Skeletal muscle tissue (tissue), 4 donors: ENCODE data around the gene SDK1. TPM values are rescaled to one million over a fixed set of nuclear protein-coding genes. Genes with fewer than 3 reads are reported as not detected.

Source experiments
- H3K27ac ChIP-seq: one replicate; pipeline ENCODE4 v1.7.0; 2013; ENCODE audit warnings: mild to moderate bottlenecking, low read depth, low read length, inconsistent platforms
- H3K27me3 ChIP-seq, 3 donors: one replicate each; pipeline ENCODE4 v1.7.0; 2013; ENCODE audit warnings: low read length in 3 of 3; ENCODE audit not compliant: control insufficient read depth in 3 of 3, insufficient read depth in 3 of 3
- H3K36me3 ChIP-seq, 3 donors: one replicate each; pipeline ENCODE4 v1.7.0; 2013; ENCODE audit warnings: low read length in 3 of 3; ENCODE audit not compliant: control insufficient read depth in 3 of 3, insufficient read depth in 3 of 3
- H3K4me1 ChIP-seq, 3 donors: one replicate each; pipeline ENCODE4 v1.7.0; 2013; ENCODE audit warnings: low read length in 3 of 3, mild to moderate bottlenecking in 3 of 3; ENCODE audit not compliant: control insufficient read depth in 3 of 3, insufficient read depth in 3 of 3
- H3K4me3 ChIP-seq, 3 donors: one replicate each; pipeline ENCODE4 v1.7.0; 2013; ENCODE audit warnings: low read length in 3 of 3
- H3K9ac ChIP-seq, 3 donors: one replicate each; pipeline ENCODE4 v1.7.0; 2013; ENCODE audit warnings: low read length in 3 of 3, mild to moderate bottlenecking in 3 of 3, moderate library complexity in 2 of 3, low read depth in 1 of 3
- H3K9me3 ChIP-seq, 3 donors: one replicate each; pipeline ENCODE4 v1.7.0; 2013; ENCODE audit warnings: low read length in 3 of 3; ENCODE audit not compliant: control insufficient read depth in 3 of 3
- total RNA-seq: library from RNA; depleted of rRNA; stranded (reverse); fragments of >200 nt; gene quantifications from one replicate; pipeline ENCODE4 v1.2.3, GENCODE V29; 2014
- donor health status: Osteomylitis.

Gene SDK1
- total RNA-seq, 1 donor from 2014 or later: 3.7 TPM

- Histone ChIP-seq H3K9me3 (no peaks in the 10 kb centered on the region), H3K36me3 (no peaks in the 10 kb centered on the region), H3K27me3 (no peaks in the 10 kb centered on the region), H3K4me1 (no peaks in the 10 kb centered on the region), H3K9ac (no peak overlapping the region), H3K27ac (no peak overlapping the region), H3K4me3 (no peak overlapping the region)
Observed at GRCh38 chr7:4040109-4040928, 739.3 kb downstream of the SDK1 start.

DNA sequence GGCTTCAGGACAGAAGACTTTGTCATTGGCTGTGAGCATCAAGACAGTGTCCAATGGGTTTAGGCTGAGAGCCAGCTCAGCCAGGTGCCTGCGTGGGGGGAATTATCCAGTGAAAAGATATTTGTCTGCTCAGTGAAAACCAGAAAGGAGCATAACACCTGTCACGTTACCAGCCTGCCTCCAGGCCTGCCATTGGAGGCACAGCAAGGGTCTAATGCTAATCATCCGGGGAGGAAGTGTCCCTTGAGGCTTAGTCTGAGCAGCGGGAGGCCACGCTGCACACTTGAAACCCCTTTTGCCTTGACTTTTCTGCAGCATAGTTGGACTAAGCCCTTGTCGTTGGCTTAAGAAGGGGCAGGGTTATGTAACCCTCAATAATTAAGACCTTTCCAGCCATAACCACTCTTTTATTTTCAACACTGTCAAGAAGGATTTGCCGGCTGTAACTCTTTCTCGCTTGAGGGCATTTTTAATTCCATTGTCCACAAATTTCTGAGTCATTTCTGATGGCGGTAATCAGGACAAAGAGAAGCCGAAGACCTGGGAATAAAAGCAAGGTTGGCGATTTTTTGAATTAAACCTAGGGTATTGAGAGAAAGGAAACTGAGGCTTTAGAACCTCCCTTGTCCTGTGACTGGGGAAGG is 741.5 kb downstream of the SDK1 start:
- Histone ChIP-seq H3K9me3 (no peaks in the 10 kb centered on the region), H3K27ac (no peak overlapping the region), H3K9ac (no peak overlapping the region), H3K36me3 (no peaks in the 10 kb centered on the region), H3K27me3 (no peaks in the 10 kb centered on the region), H3K4me3 (no peak overlapping the region), H3K4me1 (no peaks in the 10 kb centered on the region)

DNA sequence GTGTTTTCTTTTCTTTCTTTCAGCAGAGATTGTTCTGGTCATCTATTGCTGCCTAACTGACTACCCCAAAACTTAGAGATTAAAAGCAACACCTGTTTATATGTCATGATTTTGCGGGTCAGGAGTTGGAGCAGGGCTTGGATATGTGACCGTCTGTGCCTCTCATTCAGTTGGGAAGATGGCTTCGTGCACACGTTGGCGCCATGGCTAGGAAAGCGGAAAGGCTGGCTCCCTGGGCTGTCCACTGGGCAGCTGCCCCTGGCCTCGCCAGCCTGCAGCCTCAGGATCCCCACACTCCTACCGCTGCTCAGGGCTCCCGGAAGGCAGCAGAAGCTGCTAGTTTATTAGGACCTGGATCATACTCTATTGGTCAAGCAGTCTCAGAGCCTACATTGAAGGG is 742.9 kb downstream of the SDK1 start:
- Histone ChIP-seq H3K27ac (no peak overlapping the region), H3K9me3 (no peaks in the 10 kb centered on the region), H3K4me3 (no peak overlapping the region), H3K4me1 (no peaks in the 10 kb centered on the region), H3K27me3 (no peaks in the 10 kb centered on the region), H3K36me3 (no peaks in the 10 kb centered on the region), H3K9ac (no peak overlapping the region)

- no peak overlapping the region for H3K9ac ChIP-seq
- H3K36me3 ChIP-seq: no peaks in the 10 kb centered on the region
- H3K9me3 ChIP-seq: no peaks in the 10 kb centered on the region
Observed at GRCh38 chr7:4045450-4045849, 744.4 kb downstream of the SDK1 start.

GRCh38 chr7:4045975-4046374 is 744.9 kb downstream of the SDK1 start:
- Histone ChIP-seq H3K9ac (no peak overlapping the region), H3K36me3 (no peaks in the 10 kb centered on the region), H3K27me3 (no peaks in the 10 kb centered on the region), H3K4me1 (no peaks in the 10 kb centered on the region), H3K4me3 (no peak overlapping the region), H3K9me3 (no peaks in the 10 kb centered on the region), H3K27ac (no peak overlapping the region)

More at GRCh38 chr7:4045450-4045849, 744.4 kb downstream of the SDK1 start:
- no peaks in the 10 kb centered on the region for H3K4me1 ChIP-seq
- H3K4me3 ChIP-seq: no peak overlapping the region
- H3K27me3 ChIP-seq: no peaks in the 10 kb centered on the region
- H3K27ac ChIP-seq: no peak overlapping the region

GRCh38 chr7:4048336-4048735 is 747.3 kb downstream of the SDK1 start:
- H3K36me3 ChIP-seq: no peaks in the 10 kb centered on the region
- no peaks in the 10 kb centered on the region for H3K27me3 ChIP-seq
- no peak overlapping the region for H3K9ac ChIP-seq
- no peaks in the 10 kb centered on the region for H3K9me3 ChIP-seq
- no peaks in the 10 kb centered on the region for H3K4me1 ChIP-seq
- no peak overlapping the region for H3K4me3 ChIP-seq
- no peak overlapping the region for H3K27ac ChIP-seq

DNA sequence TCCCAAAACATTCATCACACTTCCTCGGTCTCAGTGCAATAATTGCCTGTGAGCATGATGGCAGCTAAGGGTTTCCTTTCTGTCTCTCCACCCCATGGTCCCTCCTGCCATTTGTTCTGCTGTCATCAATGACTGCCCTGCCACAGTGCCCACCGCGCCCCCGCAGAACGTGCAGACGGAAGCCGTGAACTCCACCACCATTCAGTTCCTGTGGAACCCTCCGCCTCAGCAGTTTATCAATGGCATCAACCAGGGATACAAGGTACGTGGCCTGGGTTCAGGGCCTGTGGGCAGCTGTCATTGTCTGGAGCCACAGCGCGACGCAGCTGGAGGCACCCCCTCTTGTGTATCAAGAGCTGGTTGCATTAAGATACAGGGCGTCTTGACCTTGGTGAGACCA is 748.1 kb downstream of the SDK1 start:
- no peak overlapping the region for H3K4me3 ChIP-seq
- no peaks in the 10 kb centered on the region for H3K36me3 ChIP-seq
- H3K9ac ChIP-seq: no peak overlapping the region
- H3K4me1 ChIP-seq: no peaks in the 10 kb centered on the region
- H3K27ac ChIP-seq: no peak overlapping the region
- no peaks in the 10 kb centered on the region for H3K9me3 ChIP-seq
- no peaks in the 10 kb centered on the region for H3K27me3 ChIP-seq

GRCh38 chr7:4050126-4050660 is 749.1 kb downstream of the SDK1 start:
- Histone ChIP-seq H3K36me3 (no peaks in the 10 kb centered on the region), H3K4me3 (no peak overlapping the region), H3K27me3 (no peaks in the 10 kb centered on the region), H3K9me3 (no peaks in the 10 kb centered on the region), H3K9ac (no peak overlapping the region), H3K27ac (no peak overlapping the region), H3K4me1 (no peaks in the 10 kb centered on the region)

DNA sequence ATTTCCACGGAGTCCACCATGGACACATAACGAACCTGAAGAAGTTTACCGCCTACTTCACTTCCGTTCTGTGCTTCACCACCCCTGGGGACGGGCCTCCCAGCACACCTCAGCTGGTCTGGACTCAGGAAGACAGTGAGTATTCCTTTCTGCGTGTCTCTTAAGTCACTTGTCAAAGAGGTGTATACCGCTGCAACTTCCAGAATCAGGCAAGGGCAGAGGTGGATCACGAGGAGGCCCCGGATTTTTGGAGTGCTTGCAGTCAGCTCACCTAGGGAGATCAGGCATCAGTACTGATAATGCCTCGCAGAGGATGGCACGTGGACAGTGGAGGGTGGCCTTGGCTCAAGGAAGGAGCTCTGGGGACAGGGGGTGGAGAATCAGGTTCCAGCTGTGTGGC is 750.6 kb downstream of the SDK1 start:
- Histone ChIP-seq H3K4me3 (no peak overlapping the region), H3K27ac (no peak overlapping the region), H3K9ac (no peak overlapping the region), H3K9me3 (no peaks in the 10 kb centered on the region), H3K4me1 (no peaks in the 10 kb centered on the region), H3K27me3 (peaks cover 0 to 2% (median 0%) of the 10 kb centered on the region in 3 donors), H3K36me3 (no peaks in the 10 kb centered on the region)

- Histone ChIP-seq H3K4me1 (no peaks in the 10 kb centered on the region), H3K9ac (no peak overlapping the region), H3K36me3 (no peaks in the 10 kb centered on the region), H3K4me3 (no peak overlapping the region), H3K27ac (no peak overlapping the region), H3K9me3 (no peaks in the 10 kb centered on the region), H3K27me3 (peaks cover 0 to 2% (median 0%) of the 10 kb centered on the region in 3 donors)
Observed at GRCh38 chr7:4052130-4052529, 751.1 kb downstream of the SDK1 start.
